ENCODE data around the gene GABRB3.

The GABRB3 gene

DNA sequence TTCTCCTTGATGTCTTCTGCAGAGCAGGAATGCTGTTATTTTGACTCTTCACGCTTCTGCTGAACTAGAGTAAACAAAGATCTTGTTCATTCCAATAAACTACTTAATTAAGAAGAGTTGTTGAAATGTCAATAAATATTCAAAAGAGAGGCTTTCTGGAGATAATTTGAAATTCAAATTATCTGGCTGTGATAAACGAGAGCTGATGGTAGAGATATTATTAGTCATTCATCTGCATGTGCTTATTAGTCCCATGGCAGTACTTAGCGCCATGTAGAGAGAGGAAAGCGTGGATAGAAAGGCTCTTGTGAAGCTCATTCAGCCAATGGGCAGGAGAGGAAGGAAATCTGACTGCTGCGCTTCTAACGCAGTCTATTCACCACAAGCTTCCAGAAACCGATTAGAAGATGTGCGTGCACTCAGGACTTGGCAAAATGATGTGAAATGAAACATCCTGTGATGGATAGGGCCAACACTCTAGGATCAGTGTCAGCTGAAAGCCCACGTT, 251.1 kb downstream of the GABRB3 start:
- DNase-seq = no peak

DNA sequence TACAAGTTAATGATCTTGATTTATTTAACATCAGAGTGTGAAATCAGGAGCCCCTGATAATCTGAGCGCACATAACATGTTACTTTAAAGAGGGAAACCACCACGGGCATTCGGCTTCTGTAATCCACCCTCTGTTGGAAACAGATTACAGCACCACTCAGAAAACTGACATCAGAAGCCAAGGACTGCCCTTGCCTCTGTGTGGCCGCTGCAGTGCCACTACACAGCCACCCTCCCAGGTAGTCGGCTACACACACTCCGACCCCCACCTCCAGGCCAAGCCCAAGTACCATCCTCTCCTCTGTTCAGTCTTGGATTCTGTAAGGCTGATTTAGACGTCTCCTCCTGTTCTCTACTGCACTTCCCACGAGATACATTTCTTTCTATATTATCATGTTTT, 251.7 kb downstream of the GABRB3 start:
- DNase-seq = no peak

DNA sequence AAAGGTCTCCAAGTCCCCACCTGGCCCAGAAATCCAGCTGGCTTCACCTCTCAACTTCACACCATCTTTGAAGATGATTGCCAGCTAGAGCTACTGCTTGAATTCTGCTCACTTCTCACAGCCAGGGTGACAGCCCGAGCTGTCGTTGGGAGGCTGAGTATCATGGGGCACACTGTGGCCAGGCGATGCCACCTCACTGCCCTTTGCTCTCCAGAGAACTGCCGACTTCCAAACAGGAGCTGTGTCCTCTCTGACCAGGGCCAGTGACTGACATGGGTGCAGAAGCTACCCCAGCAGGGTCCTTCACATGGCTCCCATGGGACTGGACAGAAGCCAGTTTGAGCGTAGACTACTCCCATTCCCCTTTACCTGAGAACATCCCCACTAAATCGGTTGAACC, 254.0 kb downstream of the GABRB3 start:
- no peak for DNase-seq

DNA sequence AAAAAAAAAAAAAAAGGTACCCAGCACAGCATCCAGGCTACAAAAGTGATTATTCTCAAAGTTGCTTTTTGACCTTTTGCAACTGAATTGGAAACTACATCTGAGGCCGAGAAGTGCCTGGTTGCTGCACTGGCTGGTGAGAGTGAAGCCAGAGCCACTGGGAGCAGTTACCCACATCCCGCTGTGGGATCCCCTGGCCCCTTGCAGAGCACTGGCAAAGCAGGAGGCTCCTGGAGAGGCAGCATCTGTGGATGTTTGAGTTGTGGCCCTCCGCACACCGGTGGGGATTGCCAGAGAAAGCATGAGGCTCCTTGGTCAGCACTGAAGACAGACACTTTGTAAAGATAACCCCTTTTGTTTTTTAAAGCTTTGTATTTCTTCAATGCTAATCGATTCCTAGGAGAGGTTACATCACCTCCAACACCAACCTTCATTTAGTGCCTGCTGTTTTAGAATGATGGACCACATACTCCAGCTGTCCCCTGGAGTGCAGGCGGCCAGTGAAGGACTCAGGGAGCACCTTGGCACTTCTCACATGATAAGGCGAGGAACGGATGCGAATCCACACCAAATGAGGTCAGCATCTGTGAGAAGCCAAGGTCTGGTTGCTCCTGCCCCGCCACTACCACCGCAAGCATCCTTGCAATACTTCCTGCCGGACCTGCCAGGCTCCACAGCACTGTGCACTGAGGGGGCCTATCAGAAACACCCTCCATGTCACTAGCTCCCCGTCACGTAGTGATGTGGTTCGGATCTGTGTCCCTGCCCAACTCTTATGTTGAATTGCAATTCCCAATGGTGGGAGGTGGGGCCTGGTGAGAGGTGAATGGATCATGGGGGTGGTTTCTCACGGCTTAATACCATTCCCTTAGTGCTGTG, 256.5 kb downstream of the GABRB3 start:
- no peak for DNase-seq

DNA sequence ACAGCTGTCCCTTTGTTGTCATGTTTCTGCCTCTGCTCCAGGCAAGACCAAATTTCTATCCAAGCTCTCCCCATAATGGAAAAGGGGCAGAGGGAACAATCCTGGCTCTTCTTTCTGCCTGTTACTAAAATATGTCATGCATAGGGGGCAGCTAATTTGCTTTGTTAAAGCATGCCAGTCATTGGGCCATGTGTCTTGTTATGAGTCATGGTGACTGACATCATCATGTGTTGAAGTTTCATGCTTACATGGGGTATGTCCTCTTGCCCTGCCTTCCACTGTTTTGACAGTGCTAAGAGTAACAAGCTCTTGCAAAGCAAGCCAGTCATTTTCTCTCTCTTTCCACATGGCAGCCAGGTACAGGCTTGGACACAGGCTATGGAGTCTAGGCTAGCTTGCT, 268.9 kb downstream of the GABRB3 start:
- no peak for DNase-seq
